Activated naive CD4-positive, alpha-beta T cell treated with anti-CD3 and anti-CD28 coated beads, Interleukin-2, amount 50 U/mL, for 72 hours (primary cell): ENCODE results near the gene ACAN. TPM values are rescaled to one million over a fixed set of nuclear protein-coding genes. Genes with fewer than 3 reads are reported as not detected.

Experiments used
- ATAC-seq, 2 donors: fragments of 150-1000 bp; cut with Tn5 transposase; 2 replicates each; pipeline ENCODE4 v1.10.0; 2021; ENCODE audit warnings: mild to moderate bottlenecking in 2 of 2, moderate library complexity in 2 of 2
- DNase-seq, 2 donors: peaks; one replicate each; pipeline ENCODE4 v3.0.0; 2021 to 2022; ENCODE audit warnings: low spot score in 2 of 2
- H3K27ac Mint-ChIP-seq, 2 donors: one replicate each; pipeline ENCODE4 v1.8.0; 2022; ENCODE audit warnings: mild to moderate bottlenecking in 2 of 2, mixed read lengths in 2 of 2
- H3K36me3 Mint-ChIP-seq, 2 donors: one replicate each; pipeline ENCODE4 v1.8.0; 2022; ENCODE audit warnings: mixed read lengths in 2 of 2
- H3K9me3 Mint-ChIP-seq, 2 donors: one replicate each; pipeline ENCODE4 v1.8.0; 2022; ENCODE audit warnings: mixed read lengths in 2 of 2
- total RNA-seq, 2 donors: library from RNA; stranded (reverse); gene quantifications; one replicate each; pipeline ENCODE4 v1.2.3, GENCODE V29; 2022

ACAN gene
- total RNA-seq, 2 donors from 2014 or later, result not detected

GRCh38 chr15:88794001-88794400 is 9.2 kb upstream of the ACAN start:
- H3K9me3 Mint-ChIP-seq, result no peaks in the 10 kb centered on the region
- no peaks in the 10 kb centered on the region for H3K36me3 Mint-ChIP-seq
- ATAC-seq, result no peak
- H3K27ac Mint-ChIP-seq, result no peak overlapping the region
- DNase-seq, result no peak

GRCh38 chr15:88797663-88798339 is 5.4 kb upstream of the ACAN start:
- Mint-ChIP-seq H3K9me3 (no peaks in the 10 kb centered on the region), H3K27ac (no peak overlapping the region), H3K36me3 (peaks cover 6 to 7% of the 10 kb centered on the region in 2 donors)
- DNase-seq (no peak), ATAC-seq (no peak)

- no peak overlapping the region for H3K27ac Mint-ChIP-seq
- no peak for DNase-seq
- H3K9me3 Mint-ChIP-seq, result no peaks in the 10 kb centered on the region
- no peak for ATAC-seq
- peaks cover 6 to 7% of the 10 kb centered on the region in 2 donors for H3K36me3 Mint-ChIP-seq
Measured at GRCh38 chr15:88799341-88799740, 3.9 kb upstream of the ACAN start.

GRCh38 chr15:88800026-88800425 is 3.2 kb upstream of the ACAN start:
- no peak overlapping the region for H3K27ac Mint-ChIP-seq
- H3K9me3 Mint-ChIP-seq, result no peaks in the 10 kb centered on the region
- no peak for DNase-seq
- ATAC-seq, result peak; percentile 29 to 53
- peaks cover 6 to 7% of the 10 kb centered on the region in 2 donors for H3K36me3 Mint-ChIP-seq

- Mint-ChIP-seq H3K36me3 (peaks cover 6 to 7% of the 10 kb centered on the region in 2 donors), H3K9me3 (no peaks in the 10 kb centered on the region), H3K27ac (no peak overlapping the region)
- ATAC-seq (no peak), DNase-seq (no peak)
Measured at GRCh38 chr15:88800738-88801137, 2.5 kb upstream of the ACAN start.

- ATAC-seq, result no peak
- H3K9me3 Mint-ChIP-seq, result no peaks in the 10 kb centered on the region
- no peak for DNase-seq
- no peak overlapping the region for H3K27ac Mint-ChIP-seq
- H3K36me3 Mint-ChIP-seq, result peaks cover 6 to 7% of the 10 kb centered on the region in 2 donors
Measured at GRCh38 chr15:88802250-88802990, 816 bp upstream of the ACAN start.

- no peak overlapping the region for H3K27ac Mint-ChIP-seq
- ATAC-seq, result peak in 1 of 2 donors; percentile 41
Measured at GRCh38 chr15:88802991-88803240, 320 bp upstream of the ACAN start.

GRCh38 chr15:88803920-88804247 is 648 bp downstream of the ACAN start:
- ATAC-seq, result peak in 1 of 2 donors; percentile 9
- Mint-ChIP-seq H3K36me3 (peaks cover 6 to 7% of the 10 kb centered on the region in 2 donors), H3K9me3 (no peaks in the 10 kb centered on the region), H3K27ac (no peak overlapping the region)
- no peak for DNase-seq

More at GRCh38 chr15:88802991-88803240, 320 bp upstream of the ACAN start:
- Mint-ChIP-seq H3K9me3 (no peaks in the 10 kb centered on the region), H3K36me3 (peaks cover 6 to 7% of the 10 kb centered on the region in 2 donors)
- DNase-seq, result no peak

GRCh38 chr15:88804257-88804656 is 1.0 kb downstream of the ACAN start:
- no peak for ATAC-seq
- Mint-ChIP-seq H3K36me3 (peaks cover 6 to 7% of the 10 kb centered on the region in 2 donors), H3K27ac (no peak overlapping the region), H3K9me3 (no peaks in the 10 kb centered on the region)
- DNase-seq, result no peak

GRCh38 chr15:88805031-88805780 is 2.0 kb downstream of the ACAN start:
- Mint-ChIP-seq H3K9me3 (no peaks in the 10 kb centered on the region), H3K27ac (no peak overlapping the region), H3K36me3 (peaks cover 6 to 7% of the 10 kb centered on the region in 2 donors)
- DNase-seq (no peak), ATAC-seq (no peak)

- Mint-ChIP-seq H3K9me3 (no peaks in the 10 kb centered on the region), H3K36me3 (no peaks in the 10 kb centered on the region)
Measured at GRCh38 chr15:88810446-88810845, 7.2 kb downstream of the ACAN start.

GRCh38 chr15:88812133-88812532 is 8.9 kb downstream of the ACAN start:
- no peak for ATAC-seq

More at GRCh38 chr15:88810446-88810845, 7.2 kb downstream of the ACAN start:
- ATAC-seq (no peak), DNase-seq (no peak)
- no peak overlapping the region for H3K27ac Mint-ChIP-seq

GRCh38 chr15:88813960-88814359 is 10.7 kb downstream of the ACAN start:
- no peaks in the 10 kb centered on the region for H3K36me3 Mint-ChIP-seq
- H3K9me3 Mint-ChIP-seq, result no peaks in the 10 kb centered on the region
- ATAC-seq (no peak), DNase-seq (no peak)
- no peak overlapping the region for H3K27ac Mint-ChIP-seq

More at GRCh38 chr15:88812133-88812532, 8.9 kb downstream of the ACAN start:
- H3K36me3 Mint-ChIP-seq, result no peaks in the 10 kb centered on the region
- no peak for DNase-seq
- no peak overlapping the region for H3K27ac Mint-ChIP-seq
- no peaks in the 10 kb centered on the region for H3K9me3 Mint-ChIP-seq

- DNase-seq (no peak), ATAC-seq (no peak)
- H3K27ac Mint-ChIP-seq, result no peak overlapping the region
- no peaks in the 10 kb centered on the region for H3K36me3 Mint-ChIP-seq
- no peaks in the 10 kb centered on the region for H3K9me3 Mint-ChIP-seq
Measured at GRCh38 chr15:88814393-88814792, 11.2 kb downstream of the ACAN start.

GRCh38 chr15:88818920-88819319 is 15.7 kb downstream of the ACAN start:
- no peak for DNase-seq
- no peak for ATAC-seq
- no peaks in the 10 kb centered on the region for H3K9me3 Mint-ChIP-seq
- no peak overlapping the region for H3K27ac Mint-ChIP-seq
- no peaks in the 10 kb centered on the region for H3K36me3 Mint-ChIP-seq

GRCh38 chr15:88821993-88822392 is 18.8 kb downstream of the ACAN start:
- DNase-seq (no peak), ATAC-seq (no peak)
- Mint-ChIP-seq H3K9me3 (no peaks in the 10 kb centered on the region), H3K36me3 (no peaks in the 10 kb centered on the region), H3K27ac (no peak overlapping the region)

GRCh38 chr15:88828791-88829190 is 25.6 kb downstream of the ACAN start:
- Mint-ChIP-seq H3K27ac (no peak overlapping the region), H3K36me3 (no peaks in the 10 kb centered on the region)
- no peak for ATAC-seq

More at GRCh38 chr15:88828791-88829190, 25.6 kb downstream of the ACAN start:
- DNase-seq, result no peak
- H3K9me3 Mint-ChIP-seq, result no peaks in the 10 kb centered on the region
